ENCODE data around the gene KLHL22.
"Not testable (repeated sequence)": the region's sequence is repeated elsewhere in the genome, so short reads cannot be mapped to it uniquely, and the experiment has no call there.

The KLHL22 gene

GRCh38 chr22:20486229-20486628 lies 9.4 kb downstream of the KLHL22 start:
- ATAC-seq (replicated peaks; ENCODE audit: extremely low read depth, poor library complexity, severe bottlenecking) = no peak
- H3K36me3 Mint-ChIP-seq (ENCODE audit: insufficient read depth) = peaks cover 14% of the 10 kb centered on the region
- H3K4me1 Mint-ChIP-seq = peaks cover 57% of the 10 kb centered on the region

GRCh38 chr22:20484948-20485683 lies 10.5 kb downstream of the KLHL22 start:
- no peaks in the 10 kb centered on the region for H3K9me3 Mint-ChIP-seq
- H3K27ac Mint-ChIP-seq (ENCODE audit: low read depth) = no peak overlapping the region
- H3K4me1 Mint-ChIP-seq = peaks cover 47% of the 10 kb centered on the region
- H3K36me3 Mint-ChIP-seq (ENCODE audit: insufficient read depth) = peaks cover 14% of the 10 kb centered on the region
- no peak for ATAC-seq (replicated peaks; ENCODE audit: extremely low read depth, poor library complexity, severe bottlenecking)
- H3K4me3 Mint-ChIP-seq = no peak overlapping the region
- no peaks in the 10 kb centered on the region for H3K27me3 Mint-ChIP-seq
- no peak for DNase-seq (ENCODE audit: low spot score in 2 of 2)

More at GRCh38 chr22:20486229-20486628, 9.4 kb downstream of the KLHL22 start:
- no peak for DNase-seq (ENCODE audit: low spot score in 2 of 2)
- H3K4me3 Mint-ChIP-seq = no peak overlapping the region
- H3K9me3 Mint-ChIP-seq = no peaks in the 10 kb centered on the region
- H3K27ac Mint-ChIP-seq (ENCODE audit: low read depth) = no peak overlapping the region
- no peaks in the 10 kb centered on the region for H3K27me3 Mint-ChIP-seq

- Mint-ChIP-seq H3K9me3 (no peaks in the 10 kb centered on the region), H3K4me1 (peaks cover 41% of the 10 kb centered on the region), H3K27me3 (no peaks in the 10 kb centered on the region), H3K36me3 (ENCODE audit: insufficient read depth) (peaks cover 12% of the 10 kb centered on the region), H3K4me3 (no peak overlapping the region), H3K27ac (ENCODE audit: low read depth) (no peak overlapping the region)
- DNase-seq (ENCODE audit: low spot score in 2 of 2) (no peak), ATAC-seq (replicated peaks; ENCODE audit: extremely low read depth, poor library complexity, severe bottlenecking) (no peak)
These were observed 11.8 kb downstream of the KLHL22 start for GRCh38 chr22:20483771-20484170.

GRCh38 chr22:20483143-20483506 lies 12.5 kb downstream of the KLHL22 start:
- H3K27ac Mint-ChIP-seq (ENCODE audit: low read depth); DNase-seq (ENCODE audit: low spot score in 2 of 2); H3K9me3 Mint-ChIP-seq; H3K4me3 Mint-ChIP-seq; H3K27me3 Mint-ChIP-seq; ATAC-seq (replicated peaks; ENCODE audit: extremely low read depth, poor library complexity, severe bottlenecking): not testable (repeated sequence)
- Mint-ChIP-seq H3K4me1 (peaks cover 34% of the 10 kb centered on the region), H3K36me3 (ENCODE audit: insufficient read depth) (peaks cover 12% of the 10 kb centered on the region)

- no peak overlapping the region for H3K4me3 Mint-ChIP-seq
- H3K36me3 Mint-ChIP-seq (ENCODE audit: insufficient read depth) = peaks cover 10% of the 10 kb centered on the region
- H3K27ac Mint-ChIP-seq (ENCODE audit: low read depth) = no peak overlapping the region
- no peak for ATAC-seq (replicated peaks; ENCODE audit: extremely low read depth, poor library complexity, severe bottlenecking)
- H3K27me3 Mint-ChIP-seq = no peaks in the 10 kb centered on the region
- H3K9me3 Mint-ChIP-seq = no peaks in the 10 kb centered on the region
- H3K4me1 Mint-ChIP-seq = peaks cover 14% of the 10 kb centered on the region
- DNase-seq (ENCODE audit: low spot score in 2 of 2) = no peak
These were observed 15.9 kb downstream of the KLHL22 start for GRCh38 chr22:20479612-20480196.

- peaks cover 11% of the 10 kb centered on the region for H3K4me1 Mint-ChIP-seq
- not testable (repeated sequence) for DNase-seq (ENCODE audit: low spot score in 2 of 2); H3K36me3 Mint-ChIP-seq (ENCODE audit: insufficient read depth); H3K27ac Mint-ChIP-seq (ENCODE audit: low read depth); H3K9me3 Mint-ChIP-seq; H3K4me3 Mint-ChIP-seq; ATAC-seq (replicated peaks; ENCODE audit: extremely low read depth, poor library complexity, severe bottlenecking); H3K27me3 Mint-ChIP-seq
These were observed 17.5 kb downstream of the KLHL22 start for GRCh38 chr22:20478059-20478458.

GRCh38 chr22:20475569-20475968 lies 20.0 kb downstream of the KLHL22 start:
- not testable (repeated sequence) for H3K27ac Mint-ChIP-seq (ENCODE audit: low read depth); H3K27me3 Mint-ChIP-seq

GRCh38 chr22:20475115-20475436 lies 20.5 kb downstream of the KLHL22 start:
- DNase-seq (ENCODE audit: low spot score in 2 of 2) = no peak
- Mint-ChIP-seq H3K4me1 (peaks cover 6% of the 10 kb centered on the region), H3K36me3 (ENCODE audit: insufficient read depth) (peaks cover 3% of the 10 kb centered on the region), H3K9me3 (no peaks in the 10 kb centered on the region), H3K4me3 (no peak overlapping the region), H3K27me3 (no peaks in the 10 kb centered on the region), H3K27ac (ENCODE audit: low read depth) (no peak overlapping the region)
- no peak for ATAC-seq (replicated peaks; ENCODE audit: extremely low read depth, poor library complexity, severe bottlenecking)

More at GRCh38 chr22:20475569-20475968, 20.0 kb downstream of the KLHL22 start:
- not testable (repeated sequence) for H3K36me3 Mint-ChIP-seq (ENCODE audit: insufficient read depth); H3K4me1 Mint-ChIP-seq; DNase-seq (ENCODE audit: low spot score in 2 of 2); ATAC-seq (replicated peaks; ENCODE audit: extremely low read depth, poor library complexity, severe bottlenecking); H3K4me3 Mint-ChIP-seq; H3K9me3 Mint-ChIP-seq

GRCh38 chr22:20472629-20473442 lies 22.8 kb downstream of the KLHL22 start:
- Mint-ChIP-seq H3K4me3 (no peak overlapping the region), H3K4me1 (peaks cover 11% of the 10 kb centered on the region), H3K9me3 (no peaks in the 10 kb centered on the region)

GRCh38 chr22:20471126-20471833 lies 24.3 kb downstream of the KLHL22 start:
- Mint-ChIP-seq H3K4me1 (peaks cover 11% of the 10 kb centered on the region), H3K36me3 (ENCODE audit: insufficient read depth) (peaks cover 7% of the 10 kb centered on the region)
- no peak for ATAC-seq (replicated peaks; ENCODE audit: extremely low read depth, poor library complexity, severe bottlenecking)

More at GRCh38 chr22:20472629-20473442, 22.8 kb downstream of the KLHL22 start:
- H3K27me3 Mint-ChIP-seq = no peaks in the 10 kb centered on the region
- H3K36me3 Mint-ChIP-seq (ENCODE audit: insufficient read depth) = peaks cover 7% of the 10 kb centered on the region
- no peak for ATAC-seq (replicated peaks; ENCODE audit: extremely low read depth, poor library complexity, severe bottlenecking)
- H3K27ac Mint-ChIP-seq (ENCODE audit: low read depth) = peak overlapping the region; percentile 29
- no peak for DNase-seq (ENCODE audit: low spot score in 2 of 2)

GRCh38 chr22:20470525-20470924 lies 25.1 kb downstream of the KLHL22 start:
- H3K4me1 Mint-ChIP-seq = peaks cover 15% of the 10 kb centered on the region
- H3K36me3 Mint-ChIP-seq (ENCODE audit: insufficient read depth); H3K9me3 Mint-ChIP-seq; ATAC-seq (replicated peaks; ENCODE audit: extremely low read depth, poor library complexity, severe bottlenecking); H3K27ac Mint-ChIP-seq (ENCODE audit: low read depth); H3K27me3 Mint-ChIP-seq; H3K4me3 Mint-ChIP-seq; DNase-seq (ENCODE audit: low spot score in 2 of 2): not testable (repeated sequence)

More at GRCh38 chr22:20471126-20471833, 24.3 kb downstream of the KLHL22 start:
- Mint-ChIP-seq H3K9me3 (no peaks in the 10 kb centered on the region), H3K4me3 (no peak overlapping the region), H3K27me3 (no peaks in the 10 kb centered on the region), H3K27ac (ENCODE audit: low read depth) (no peak overlapping the region)
- no peak for DNase-seq (ENCODE audit: low spot score in 2 of 2)

GRCh38 chr22:20469110-20469868 lies 26.3 kb downstream of the KLHL22 start:
- H3K27me3 Mint-ChIP-seq = no peaks in the 10 kb centered on the region
- peaks cover 6% of the 10 kb centered on the region for H3K36me3 Mint-ChIP-seq (ENCODE audit: insufficient read depth)
- H3K9me3 Mint-ChIP-seq = no peaks in the 10 kb centered on the region
- H3K4me3 Mint-ChIP-seq = no peak overlapping the region
- H3K4me1 Mint-ChIP-seq = peaks cover 26% of the 10 kb centered on the region
- ATAC-seq (replicated peaks; ENCODE audit: extremely low read depth, poor library complexity, severe bottlenecking) (no peak), DNase-seq (ENCODE audit: low spot score in 2 of 2) (no peak)
- H3K27ac Mint-ChIP-seq (ENCODE audit: low read depth) = peak overlapping the region; percentile 80
